Left renal cortex interstitium (tissue), 4 donors: ENCODE measurements around the gene HRH4. TPM values are rescaled to one million over a fixed set of nuclear protein-coding genes. Genes with fewer than 3 reads are reported as not detected.

ENCODE experiments used
- DNase-seq, 4 donors: peaks; one replicate each; pipeline ENCODE4 v3.0.0-alpha.2; 2013; ENCODE audit warnings: low read depth in 4 of 4, low spot score in 2 of 4, missing footprints in 1 of 4
- polyA plus RNA-seq, 4 donors: library from polyadenylated mRNA; unstranded; fragments of 120-200 nt; gene quantifications; one replicate each; pipeline ENCODE4 v1.2.1, GENCODE V29; 2013; ENCODE audit not compliant: insufficient read length in 4 of 4

The HRH4 gene
- polyA plus RNA-seq, 4 donors, result 0.08 to 0.33 (median 0.22) TPM; not detected in 1

GRCh38 chr18:24462838-24463775 is 2.7 kb downstream of the HRH4 start:
- DNase-seq, result no peak

- DNase-seq, result no peak
Measured at GRCh38 chr18:24465486-24465885, 5.0 kb downstream of the HRH4 start.

GRCh38 chr18:24466771-24467170 is 6.3 kb downstream of the HRH4 start:
- DNase-seq, result no peak

GRCh38 chr18:24470022-24470618 is 9.7 kb downstream of the HRH4 start:
- DNase-seq, result no peak

- no peak for DNase-seq
Measured at GRCh38 chr18:24470805-24471204, 10.4 kb downstream of the HRH4 start.

- DNase-seq, result no peak
Measured at GRCh38 chr18:24472591-24472990, 12.2 kb downstream of the HRH4 start.

- DNase-seq, result no peak
Measured at GRCh38 chr18:24474406-24474805, 14.0 kb downstream of the HRH4 start.

- no peak for DNase-seq
Measured at GRCh38 chr18:24475926-24476589, 15.6 kb downstream of the HRH4 start.

GRCh38 chr18:24479371-24479770 is 18.9 kb downstream of the HRH4 start:
- DNase-seq, result no peak

- no peak for DNase-seq
Measured at GRCh38 chr18:24482821-24483220, 22.4 kb downstream of the HRH4 start.

- DNase-seq, result no peak
Measured at GRCh38 chr18:24485681-24486080, 25.2 kb downstream of the HRH4 start.

GRCh38 chr18:24486684-24487083 is 26.2 kb downstream of the HRH4 start:
- DNase-seq, result no peak

- peak in 3 of 4 donors; percentile 34 to 52 (median 49) for DNase-seq
Measured at GRCh38 chr18:24488824-24489493, 28.5 kb downstream of the HRH4 start.

GRCh38 chr18:24490539-24490938 is 30.1 kb downstream of the HRH4 start:
- DNase-seq, result no peak

- peak in 3 of 4 donors; percentile 61 to 75 (median 69) for DNase-seq
Measured at GRCh38 chr18:24491927-24492834, 31.7 kb downstream of the HRH4 start.

- DNase-seq, result no peak
Measured at GRCh38 chr18:24494586-24494985, 34.1 kb downstream of the HRH4 start.

GRCh38 chr18:24497031-24497754 is 36.8 kb downstream of the HRH4 start:
- DNase-seq, result no peak

- no peak for DNase-seq
Measured at GRCh38 chr18:24499814-24500213, 39.4 kb downstream of the HRH4 start.

- no peak for DNase-seq
Measured at GRCh38 chr18:24500217-24500616, 39.8 kb downstream of the HRH4 start.
